GM12891 (cell line): ENCODE measurements around the gene MICALL2.

ENCODE experiments used
- POLR2A ChIP-seq: IDR thresholded peaks from 2 replicates; pipeline ENCODE4 v1.6.1; 2011; ENCODE audit warnings: low read depth, low read length, control low read depth
- POLR2AphosphoS5 ChIP-seq: IDR thresholded peaks from 2 replicates; pipeline ENCODE4 v1.6.1; 2011; ENCODE audit warnings: low read depth, low read length, control low read depth

DNA sequence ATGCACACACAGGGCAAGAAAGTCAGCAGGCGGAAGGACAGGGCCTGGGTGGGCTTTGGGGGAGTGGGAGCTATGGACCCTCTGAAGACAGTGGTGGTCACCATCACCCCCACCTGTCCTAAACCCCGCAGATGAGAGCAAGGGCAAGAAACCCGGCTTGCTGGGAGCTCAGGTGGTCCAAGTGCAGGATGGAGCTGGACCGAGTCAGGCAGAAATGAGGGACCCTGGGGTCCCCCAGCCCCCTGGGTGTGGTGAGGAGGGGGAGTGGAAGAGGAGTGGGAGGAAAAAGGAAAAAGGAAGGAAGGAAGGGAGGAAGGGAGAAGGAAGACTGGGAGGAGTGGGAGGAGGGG is 54.8 kb downstream of the MICALL2 start:
- TF ChIP-seq POLR2A (no peak), POLR2AphosphoS5 (no peak)
